ENCODE data around the gene JOSD1.

The JOSD1 gene

DNA sequence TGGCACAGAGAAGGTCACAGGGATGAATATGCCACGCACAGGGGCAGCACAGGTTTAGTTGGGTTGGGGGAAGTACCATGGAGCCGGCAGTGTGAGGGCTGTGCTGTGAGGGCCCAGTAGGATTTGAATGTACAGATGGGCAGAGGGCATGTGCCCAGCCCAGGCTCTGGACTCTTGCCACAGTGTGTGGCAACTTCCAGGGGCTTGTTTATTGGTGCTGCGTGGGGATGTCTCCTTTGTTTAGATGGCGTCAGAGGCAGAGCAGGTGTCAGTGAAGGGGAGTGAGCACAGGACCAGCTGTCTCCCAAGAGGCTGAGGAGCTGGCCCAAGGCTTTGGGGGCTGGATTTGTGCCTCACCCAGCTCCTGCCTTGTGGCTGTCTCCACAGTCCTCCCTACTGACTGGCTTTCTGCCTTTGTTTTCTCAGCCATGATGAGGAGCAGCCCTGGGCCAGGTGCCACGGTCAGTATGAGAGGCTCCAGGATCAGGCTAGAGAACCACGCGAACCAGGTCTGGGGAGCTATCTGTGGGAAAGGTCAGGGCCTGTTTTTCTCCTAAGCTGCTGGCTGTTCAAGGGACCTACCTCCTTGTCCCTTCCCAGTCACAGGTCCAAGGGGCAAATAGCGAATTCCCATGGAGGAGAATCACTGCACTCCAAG, 33.1 kb upstream of the JOSD1 start:
- no peak for DNase-seq

DNA sequence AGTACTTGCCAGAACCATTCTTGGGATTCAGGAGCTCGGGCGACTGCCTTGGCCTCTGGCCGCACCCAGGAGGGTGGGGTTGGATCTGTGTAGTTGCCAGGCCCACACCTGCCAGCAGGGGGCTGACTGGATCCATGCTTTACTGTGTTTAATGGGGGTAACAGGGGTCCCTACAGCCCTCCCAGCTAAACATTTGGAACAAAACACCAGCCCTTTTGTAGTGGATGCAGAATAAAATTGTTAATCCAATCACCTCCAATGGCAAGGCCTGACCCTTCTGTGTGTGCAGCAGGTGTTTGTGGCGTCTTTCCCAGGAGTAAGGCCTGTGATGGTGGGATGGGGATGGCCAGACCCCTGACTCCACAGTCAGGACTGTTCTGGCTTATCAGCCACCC, 32.6 kb upstream of the JOSD1 start:
- no peak for DNase-seq

DNA sequence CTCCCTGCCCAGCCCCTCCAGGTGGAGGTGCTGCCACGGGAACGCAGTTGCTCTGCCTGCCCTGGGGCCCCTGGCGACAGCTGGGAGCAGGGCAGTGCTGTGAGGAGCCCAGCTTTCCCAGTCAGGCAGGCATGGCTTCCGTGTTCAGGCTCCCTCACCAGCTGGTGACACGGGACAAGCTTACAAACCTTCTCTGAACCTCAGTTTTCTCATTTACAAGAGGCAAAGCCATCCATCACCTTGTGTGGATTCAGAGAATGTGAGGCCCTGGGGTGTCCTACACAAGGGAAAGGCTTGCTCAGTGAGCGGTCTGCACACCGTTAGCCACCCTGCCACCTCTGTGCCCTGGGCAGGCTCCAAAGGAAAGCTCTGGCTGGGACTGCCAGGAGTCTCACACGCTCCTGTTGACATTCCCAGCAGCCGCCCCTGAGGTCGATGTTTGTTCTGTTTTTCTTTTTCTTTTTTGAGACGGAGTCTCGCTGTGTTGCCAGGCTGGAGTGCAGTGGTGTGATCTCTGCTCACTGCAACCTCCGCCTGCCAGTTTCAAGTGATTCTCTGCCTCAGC, 31.6 kb upstream of the JOSD1 start:
- DNase-seq = no peak

DNA sequence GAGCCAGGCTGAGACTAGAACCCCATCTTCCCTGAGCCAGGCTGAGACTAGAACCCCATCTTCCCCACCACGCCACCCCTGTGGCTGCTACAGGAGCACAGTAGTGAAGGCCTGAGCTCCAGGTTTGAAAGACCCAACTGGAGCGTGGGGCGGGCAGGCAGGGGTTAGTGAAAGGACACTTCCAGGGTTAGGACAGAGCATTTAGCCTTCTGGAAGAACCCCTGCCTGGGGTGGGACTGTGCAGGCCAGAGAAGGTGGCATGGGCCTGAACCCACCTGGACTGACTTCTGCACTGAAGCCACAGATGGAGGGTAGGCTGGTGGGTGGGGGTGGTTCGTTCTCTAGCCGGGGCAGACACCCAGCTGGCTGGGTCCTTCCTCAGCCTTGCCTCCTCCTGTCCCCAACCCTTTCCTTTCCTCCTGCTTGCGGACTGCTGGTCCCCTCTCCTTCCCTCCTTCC, 31.0 kb upstream of the JOSD1 start:
- DNase-seq = no peak

DNA sequence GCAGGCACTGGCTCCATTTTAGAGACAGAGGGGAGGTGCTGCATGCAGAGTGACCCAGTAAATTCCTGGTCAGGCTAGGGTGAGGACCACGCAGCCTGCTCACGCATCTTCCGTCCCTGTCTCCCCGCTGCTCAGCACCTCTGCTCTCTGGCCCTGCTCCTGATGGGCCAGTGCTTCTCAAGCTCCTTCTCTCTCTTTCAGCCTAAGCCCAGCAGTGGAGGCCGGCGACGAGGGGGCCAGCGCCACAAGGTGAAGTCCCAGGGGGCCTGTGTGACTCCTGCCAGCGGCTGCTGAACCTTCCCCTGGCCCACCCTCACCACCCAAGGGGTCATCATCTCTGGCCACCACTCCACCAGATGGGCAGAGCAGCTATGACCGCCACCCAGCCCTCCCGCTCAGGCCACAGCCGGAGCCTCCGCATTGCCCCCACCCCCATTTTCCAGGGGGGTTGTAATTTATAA, 29.7 kb upstream of the JOSD1 start:
- DNase-seq = no peak

DNA sequence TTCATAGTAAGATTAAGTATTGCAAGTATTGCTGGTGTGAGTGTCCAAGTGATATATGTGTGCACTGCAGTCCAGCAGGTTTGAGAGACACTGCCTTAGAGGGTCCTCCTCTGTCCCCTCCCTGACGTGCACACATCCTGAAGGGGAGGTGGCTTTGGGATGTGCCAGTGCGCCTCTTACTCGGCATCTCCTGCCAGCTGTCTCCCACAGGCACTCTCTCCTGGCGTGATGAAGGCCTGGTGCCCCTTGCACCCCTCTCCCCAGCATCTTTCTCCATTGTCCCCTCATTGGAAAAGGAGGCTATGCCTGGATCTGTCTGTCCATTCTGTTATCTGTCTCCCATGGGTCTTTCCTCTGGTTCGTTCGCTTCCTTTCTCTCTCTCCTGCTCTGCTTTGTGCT, 29.2 kb upstream of the JOSD1 start:
- no peak for DNase-seq

DNA sequence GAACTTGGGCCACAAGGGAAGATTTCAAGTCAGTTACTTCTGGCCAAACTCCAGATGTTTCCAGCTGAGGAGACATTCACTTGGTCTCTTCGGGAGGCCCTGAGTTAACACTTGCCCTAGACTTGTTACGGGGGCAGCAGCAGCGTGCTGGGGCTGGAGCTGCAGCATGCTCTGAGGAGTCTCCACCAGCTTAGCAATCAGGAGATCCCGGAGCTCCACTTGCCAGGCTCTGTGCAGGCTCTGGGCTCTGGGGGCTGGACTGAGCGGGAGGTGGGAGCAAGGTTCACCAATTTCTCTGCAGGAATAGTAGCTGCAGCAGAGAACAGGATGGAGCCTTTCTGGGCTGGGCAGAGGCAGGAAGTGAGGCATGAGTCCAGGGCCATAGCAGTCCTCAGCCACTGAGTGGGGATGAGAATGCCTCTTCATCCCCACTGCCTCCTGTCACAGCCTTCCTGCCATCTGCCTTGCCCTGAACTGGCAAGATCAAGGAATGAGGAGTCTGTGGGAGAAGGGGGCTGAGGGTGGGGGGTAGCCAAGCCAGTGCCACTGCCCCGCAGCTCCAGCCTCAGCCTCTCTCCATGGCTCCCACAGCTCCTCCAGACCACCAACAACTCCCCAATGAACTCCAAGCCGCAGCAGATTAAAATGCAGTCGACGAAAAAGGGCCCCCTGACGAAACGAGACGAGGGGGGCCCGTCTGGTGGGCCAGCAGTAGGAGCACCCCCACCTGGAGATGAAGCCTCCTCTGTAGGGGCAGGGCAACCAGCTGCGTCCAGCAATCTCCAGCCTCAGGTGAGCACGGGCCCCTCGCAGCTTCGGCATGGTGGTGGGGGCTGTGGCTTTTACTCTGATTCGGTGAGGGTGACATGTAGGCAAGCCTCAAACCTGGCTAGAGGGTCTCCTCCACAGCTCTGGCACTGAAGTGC, 28.4 kb upstream of the JOSD1 start:
- no peak for DNase-seq

DNA sequence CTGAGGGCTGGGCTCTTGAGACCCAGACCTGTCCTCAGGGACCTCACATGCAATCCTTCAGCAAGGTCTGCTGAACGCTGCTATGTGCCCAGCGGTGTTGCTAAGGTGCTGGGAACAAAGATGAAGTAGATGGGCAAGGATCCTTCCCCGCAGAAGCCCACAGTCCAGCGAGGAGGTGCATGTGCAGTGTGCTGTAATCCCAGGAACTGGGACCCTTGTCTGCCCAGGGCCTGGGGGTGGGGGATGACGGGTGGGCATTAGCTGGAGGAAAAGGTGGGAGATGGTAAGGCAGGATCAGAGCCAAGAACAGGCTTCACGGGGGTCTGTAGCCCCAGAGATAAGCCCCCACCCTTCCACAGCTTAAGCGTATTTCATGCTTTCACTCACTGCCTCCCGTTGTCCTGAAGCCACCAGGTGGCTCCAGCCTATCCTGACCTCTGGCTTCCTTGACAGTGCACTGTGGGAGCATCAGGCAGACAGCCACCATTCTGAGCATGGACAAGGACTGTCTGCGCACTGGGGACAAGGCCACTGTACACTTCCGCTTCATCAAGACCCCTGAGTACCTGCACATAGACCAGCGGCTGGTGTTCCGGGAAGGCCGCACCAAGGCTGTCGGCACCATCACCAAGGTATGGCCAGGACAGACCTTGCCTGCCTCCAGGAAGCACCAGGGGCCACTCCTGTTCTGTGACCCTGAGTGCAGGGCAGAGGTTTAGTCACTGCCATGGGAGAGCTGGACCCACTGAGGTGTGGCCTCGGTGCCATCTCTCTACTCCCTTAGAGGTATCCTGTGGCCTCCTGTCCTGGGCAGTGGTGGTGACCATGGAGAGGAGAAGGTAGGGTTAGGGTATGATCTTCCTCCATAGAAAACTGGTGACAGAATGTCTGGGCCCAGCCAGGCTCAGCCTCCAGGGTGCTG, 27.0 kb upstream of the JOSD1 start:
- DNase-seq = no peak

DNA sequence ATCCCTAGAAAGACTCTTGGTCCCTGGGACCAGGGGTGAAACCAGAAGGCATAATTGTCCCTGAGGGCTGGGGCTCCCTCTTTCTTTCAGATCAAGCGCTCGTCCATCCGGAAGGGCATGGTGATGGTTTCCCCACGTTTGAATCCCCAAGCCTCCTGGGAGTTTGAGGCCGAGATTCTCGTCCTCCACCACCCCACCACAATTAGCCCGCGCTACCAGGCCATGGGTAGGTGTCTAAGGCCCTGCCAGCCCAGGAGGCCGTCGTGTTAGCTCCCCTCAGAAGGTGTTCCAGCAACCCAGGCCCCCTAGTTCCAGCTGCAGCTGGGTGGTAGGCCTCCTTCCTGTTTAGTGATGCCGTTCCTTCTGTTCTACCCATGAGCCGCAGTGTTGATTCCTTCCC, 26.4 kb upstream of the JOSD1 start:
- DNase-seq = no peak

DNA sequence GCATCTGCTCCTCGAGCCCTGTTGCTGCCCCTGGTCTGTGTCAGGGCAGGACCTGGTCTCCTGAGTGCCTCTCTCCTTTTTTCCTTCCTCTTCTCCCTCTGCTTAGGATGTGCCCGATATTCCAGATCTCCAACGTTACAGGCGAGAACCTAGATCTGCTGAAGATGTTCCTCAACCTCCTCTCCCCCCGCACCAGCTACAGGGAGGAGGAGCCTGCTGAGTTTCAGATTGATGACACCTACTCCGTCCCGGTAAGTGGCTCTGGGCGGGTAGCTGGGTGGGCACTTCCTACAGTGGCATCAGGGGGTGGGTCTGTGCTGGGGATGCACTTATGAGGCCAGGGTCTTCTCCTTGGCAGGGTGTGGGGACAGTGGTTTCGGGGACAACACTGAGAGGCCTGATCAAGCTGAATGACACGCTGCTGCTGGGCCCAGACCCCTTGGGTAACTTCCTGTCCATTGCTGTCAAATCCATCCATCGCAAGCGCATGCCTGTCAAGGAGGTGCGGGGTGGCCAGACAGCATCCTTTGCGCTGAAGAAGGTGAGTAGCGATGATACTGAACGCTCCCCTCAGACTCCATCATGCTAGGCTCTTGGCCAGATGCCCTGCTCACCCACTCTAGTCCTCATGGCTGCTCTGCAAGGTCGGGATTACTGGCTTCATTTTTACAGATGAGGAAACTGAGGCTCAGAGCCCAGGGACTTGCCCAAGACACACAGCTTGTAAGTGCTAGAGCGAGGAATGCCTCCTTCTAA, 25.3 kb upstream of the JOSD1 start:
- no peak for DNase-seq

DNA sequence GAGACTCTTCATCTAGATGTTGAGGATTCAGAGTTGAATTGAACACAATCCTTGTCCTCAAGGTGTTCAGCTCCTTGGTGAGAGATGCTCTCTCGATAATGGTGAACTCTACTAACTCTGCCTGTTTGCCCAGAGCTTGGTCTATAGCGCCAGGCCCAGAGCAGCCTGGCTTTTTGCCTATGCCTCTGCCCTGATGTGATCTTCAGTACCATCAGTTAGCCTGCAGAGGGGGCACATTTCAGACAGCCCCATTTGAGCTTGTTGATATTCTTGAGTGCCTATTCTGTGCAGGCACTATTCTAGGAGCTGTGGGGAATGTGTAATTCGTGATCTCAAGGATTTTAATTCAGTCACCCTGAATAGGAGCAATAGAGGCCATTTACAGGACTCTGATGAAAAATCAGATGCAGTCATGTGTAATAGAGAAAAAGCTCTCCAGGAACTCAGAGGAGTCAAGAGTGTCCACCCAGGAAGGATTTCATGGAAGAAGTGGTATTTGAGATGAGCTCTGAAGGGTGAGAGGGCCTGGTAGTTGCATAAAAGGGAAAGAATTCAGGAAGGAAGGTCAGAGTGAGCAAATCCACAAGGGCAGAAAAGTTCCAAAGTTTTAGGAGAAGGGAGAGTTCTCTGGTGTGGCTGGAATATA, 24.3 kb upstream of the JOSD1 start:
- DNase-seq = no peak

DNA sequence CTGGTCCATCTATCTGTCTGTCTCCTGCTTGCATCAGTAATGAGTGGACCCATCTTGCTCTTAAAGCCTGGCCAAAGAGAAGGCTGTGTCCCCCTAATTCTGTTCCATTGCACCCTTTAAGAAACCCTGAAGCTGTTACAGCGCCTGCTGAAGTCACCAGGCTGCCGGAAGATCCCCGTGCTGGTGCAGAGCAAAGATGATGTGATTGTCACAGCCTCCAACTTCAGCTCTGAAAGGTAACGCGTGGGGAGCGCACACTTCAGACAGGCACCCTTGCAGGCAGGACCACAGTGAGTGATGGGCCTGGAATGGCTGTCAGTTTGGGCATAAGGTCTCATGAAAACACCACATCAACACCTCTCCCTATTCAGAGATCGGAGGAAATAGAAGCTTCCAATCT, 23.4 kb upstream of the JOSD1 start:
- no peak for DNase-seq

DNA sequence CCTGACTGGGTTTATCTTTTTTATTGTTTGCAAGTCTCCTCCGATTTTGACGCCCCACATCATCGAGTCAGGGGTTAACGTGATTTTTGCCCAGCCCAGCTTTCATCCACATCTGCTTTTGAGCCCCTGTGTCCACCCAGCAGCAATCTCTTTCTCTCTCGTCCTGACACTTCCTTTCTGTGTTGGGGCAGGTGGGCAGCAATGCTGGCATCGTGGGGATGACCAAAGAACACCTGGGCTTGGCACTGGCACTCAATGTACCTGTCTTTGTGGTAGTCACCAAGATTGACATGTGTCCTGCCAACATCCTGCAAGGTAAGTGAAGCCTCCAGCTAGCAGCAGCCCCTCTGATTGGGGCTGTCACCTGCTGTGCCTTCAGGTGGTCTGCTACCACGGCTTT, 20.8 kb upstream of the JOSD1 start:
- DNase-seq = no peak

DNA sequence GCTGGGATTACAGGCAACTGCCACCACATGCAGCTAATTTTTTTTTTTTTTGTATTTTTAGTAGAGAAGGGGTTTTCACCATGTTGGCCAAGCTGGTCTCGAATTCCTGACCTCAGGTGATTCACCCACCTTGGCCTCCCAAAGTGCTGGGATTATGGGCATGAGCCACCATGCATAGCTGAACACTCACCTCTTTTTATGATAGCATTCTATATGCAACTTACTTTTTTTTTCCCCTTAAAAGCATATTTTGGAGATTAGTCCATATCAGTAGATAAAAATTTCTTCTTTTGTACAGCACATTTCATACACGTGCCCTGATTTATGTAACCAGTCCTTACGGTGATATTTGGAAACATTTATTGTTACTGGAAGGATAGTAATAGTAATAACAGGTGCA, 19.6 kb upstream of the JOSD1 start:
- DNase-seq = no peak

DNA sequence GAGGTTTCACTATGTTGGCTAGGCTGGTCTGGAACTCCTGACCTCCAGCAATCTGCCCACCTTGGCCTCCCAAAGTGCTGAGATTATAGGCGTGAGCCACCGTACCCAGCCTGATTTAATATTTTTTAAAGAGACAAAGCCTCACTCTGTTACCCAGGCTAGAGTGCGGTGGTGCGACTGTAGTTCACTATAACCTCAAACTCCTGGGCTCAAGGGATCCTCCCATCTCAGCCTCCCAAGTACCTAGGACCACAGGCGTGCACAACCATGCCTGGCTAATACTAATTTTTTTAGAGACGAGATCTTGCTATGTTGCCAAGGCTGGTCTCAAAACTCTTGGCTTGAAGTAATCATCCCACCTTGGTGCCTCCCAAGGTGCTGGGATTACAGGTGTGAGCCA, 18.5 kb upstream of the JOSD1 start:
- DNase-seq = no peak

DNA sequence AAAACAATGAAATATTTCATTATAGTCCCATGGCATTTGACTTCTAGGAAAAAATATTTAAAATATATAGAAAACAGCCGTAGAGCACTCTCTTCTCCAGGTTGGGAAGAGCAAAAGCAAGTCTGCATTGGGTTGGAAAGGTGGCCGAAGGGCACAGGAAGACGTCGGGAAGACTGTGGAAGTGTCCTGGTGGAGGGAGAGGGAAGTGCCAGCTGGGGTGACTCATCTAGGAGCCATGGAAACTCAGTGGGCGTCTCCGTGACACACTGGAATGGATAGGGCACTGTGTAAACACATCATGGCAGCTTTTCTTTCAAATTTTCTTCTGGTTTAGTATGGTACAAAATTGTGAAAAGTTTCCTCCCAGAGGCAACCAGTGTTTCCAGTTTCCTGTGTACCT, 17.7 kb upstream of the JOSD1 start:
- DNase-seq = no peak

DNA sequence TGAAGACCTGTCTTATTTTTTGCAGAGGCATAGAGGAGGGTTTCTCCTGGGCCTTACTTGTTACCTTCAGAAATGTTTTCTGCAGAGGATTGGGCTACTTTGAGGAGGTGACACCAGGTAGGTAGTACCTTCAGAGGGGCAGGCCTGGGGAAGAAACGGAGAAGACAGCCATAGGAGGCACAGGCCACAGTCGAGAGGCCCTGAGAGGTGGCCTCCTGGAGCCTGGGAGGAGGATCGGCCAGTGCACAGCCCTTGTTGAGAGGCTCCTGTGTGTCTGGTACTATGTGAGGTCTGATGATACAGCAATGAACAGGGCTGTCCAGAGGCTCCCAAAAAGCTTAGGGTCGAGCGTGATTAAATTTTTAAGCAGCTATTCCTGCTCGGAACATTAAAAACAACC, 16.5 kb upstream of the JOSD1 start:
- DNase-seq = no peak

DNA sequence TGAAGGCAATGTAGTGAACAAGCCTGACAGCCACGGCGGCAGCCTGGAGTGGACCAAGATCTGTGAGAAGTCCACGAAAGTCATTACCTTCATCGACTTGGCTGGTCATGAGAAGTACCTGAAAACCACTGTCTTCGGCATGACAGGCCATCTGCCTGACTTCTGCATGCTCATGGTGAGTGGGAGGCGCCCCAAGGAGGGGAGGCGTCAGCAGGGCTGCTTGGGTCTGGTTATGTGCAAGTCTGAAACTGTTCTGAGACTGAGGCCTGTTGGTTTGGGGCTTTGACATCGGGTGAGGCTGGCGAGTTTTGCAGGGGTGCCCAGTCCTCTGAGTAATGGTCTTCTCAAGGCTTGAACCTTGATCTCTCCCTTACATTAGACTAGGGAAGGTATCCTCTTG, 16.1 kb upstream of the JOSD1 start:
- no peak for DNase-seq

DNA sequence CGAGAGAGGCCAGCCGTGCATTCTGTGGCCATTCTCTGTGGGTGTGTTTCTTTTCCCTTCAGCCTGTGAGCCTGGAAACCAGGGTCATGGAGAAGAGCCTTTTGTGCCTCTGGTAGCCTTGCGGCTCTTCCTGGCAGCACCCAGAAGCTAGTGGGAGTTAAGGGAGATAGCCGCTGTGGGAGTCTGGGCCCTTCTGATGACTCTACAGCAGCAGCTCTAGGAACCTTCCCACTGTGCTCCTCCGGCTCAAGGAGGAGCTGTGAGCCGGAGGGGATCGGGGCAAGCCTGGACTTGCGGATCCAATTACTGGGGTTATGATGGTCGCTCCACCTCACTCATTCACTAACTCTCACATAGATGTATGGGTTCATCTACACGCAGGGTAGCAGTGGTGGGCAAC, 15.5 kb upstream of the JOSD1 start:
- no peak for DNase-seq

DNA sequence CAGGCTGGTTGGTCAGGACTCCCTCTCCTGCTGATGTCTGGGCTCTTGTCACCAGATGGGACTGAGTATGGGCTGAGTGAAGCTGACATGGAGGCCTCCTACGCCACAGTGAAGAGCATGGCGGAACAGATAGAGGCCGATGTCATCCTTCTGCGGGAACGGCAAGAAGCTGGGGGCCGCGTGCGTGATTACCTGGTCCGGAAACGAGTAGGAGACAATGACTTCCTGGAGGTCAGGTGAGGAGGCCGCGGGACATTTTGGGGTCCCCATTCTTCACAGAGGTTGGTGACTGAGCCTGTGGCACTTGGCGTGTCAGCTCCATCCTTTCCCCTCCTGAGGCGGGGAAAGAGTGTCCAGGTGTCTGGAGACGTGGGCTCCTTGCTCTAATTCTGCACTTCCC, 15.1 kb upstream of the JOSD1 start:
- DNase-seq = no peak

DNA sequence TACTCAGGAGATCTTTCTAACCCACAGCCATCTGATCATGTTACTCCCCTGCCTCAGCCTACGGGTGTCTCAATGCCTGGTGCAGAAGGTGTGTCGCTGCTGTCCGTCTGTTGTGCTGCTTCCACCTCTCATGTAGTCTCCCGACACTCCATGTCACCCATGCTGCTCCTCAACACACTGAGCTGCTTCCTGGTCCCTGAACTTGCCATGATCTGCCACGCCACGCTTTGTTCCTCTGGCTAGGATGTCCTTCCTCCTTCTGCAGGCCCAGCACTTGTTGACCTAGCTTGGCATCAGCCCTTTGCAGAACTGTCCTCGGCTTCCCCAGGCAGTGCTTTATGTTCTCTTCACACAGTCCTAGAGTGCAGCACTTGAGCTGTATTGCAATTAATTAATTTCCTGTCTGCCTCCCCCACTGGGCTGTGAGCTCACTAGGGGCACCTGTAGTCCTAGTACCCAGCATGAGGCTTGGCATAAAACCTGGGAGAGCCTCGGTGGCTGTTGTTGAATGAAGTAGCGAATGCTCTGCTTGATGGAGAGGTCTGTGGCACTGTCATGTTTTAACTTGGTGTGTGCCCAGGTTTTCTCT, 14.5 kb upstream of the JOSD1 start:
- no peak for DNase-seq

Data from right kidney (tissue), 1 donor.